GM23338 (cell line): ENCODE measurements around the gene COL9A3.

Source experiments
- CTCF ChIP-seq, 2 experiments: fragments of 200-600 bp in 1 of 2; sonication (generic) in 1 of 2; conservative IDR thresholded peaks; 2 replicates each; pipeline versions ENCODE4 v1.5.1 to v1.6.1; 2016 to 2017; ENCODE audit warnings: antibody characterized with exemption in 2 of 2, low read depth in 2 of 2, mild to moderate bottlenecking in 2 of 2, moderate library complexity in 1 of 2
- EZH2phosphoT487 ChIP-seq: fragments of 200-600 bp; sonication (generic); IDR thresholded peaks from one replicate; pipeline ENCODE4 v1.8.1; 2018; ENCODE audit warnings: antibody characterized with exemption; ENCODE audit not compliant: unreplicated experiment

- TF ChIP-seq CTCF (conservative IDR thresholded peaks at IDR 0.05; ENCODE audit: low read depth in 2 of 2) (no peak), EZH2phosphoT487 (no peak)
These were observed 45.0 kb downstream of the COL9A3 start, which contains the start of gene TCFL5 for GRCh38 chr20:62861726-62862336.
